NCI-H1694 treated with DMSO at 0.1 percent for 48 hours (cell line): Measurements from ENCODE around the gene CEP72.
"Not testable (repeated sequence)": the region's sequence is repeated elsewhere in the genome, so short reads cannot be mapped to it uniquely, and the experiment has no call there.

Source experiments
- DNase-seq: peaks from one replicate; lab custom pipeline; 2025; lab: John Stamatoyannopoulos, UW

The CEP72 gene

GRCh38 chr5:600886-601541, 11.1 kb upstream of the CEP72 start:
- DNase-seq: no peak

- DNase-seq: no peak
Measured at GRCh38 chr5:601771-602465, 10.2 kb upstream of the CEP72 start.

DNA sequence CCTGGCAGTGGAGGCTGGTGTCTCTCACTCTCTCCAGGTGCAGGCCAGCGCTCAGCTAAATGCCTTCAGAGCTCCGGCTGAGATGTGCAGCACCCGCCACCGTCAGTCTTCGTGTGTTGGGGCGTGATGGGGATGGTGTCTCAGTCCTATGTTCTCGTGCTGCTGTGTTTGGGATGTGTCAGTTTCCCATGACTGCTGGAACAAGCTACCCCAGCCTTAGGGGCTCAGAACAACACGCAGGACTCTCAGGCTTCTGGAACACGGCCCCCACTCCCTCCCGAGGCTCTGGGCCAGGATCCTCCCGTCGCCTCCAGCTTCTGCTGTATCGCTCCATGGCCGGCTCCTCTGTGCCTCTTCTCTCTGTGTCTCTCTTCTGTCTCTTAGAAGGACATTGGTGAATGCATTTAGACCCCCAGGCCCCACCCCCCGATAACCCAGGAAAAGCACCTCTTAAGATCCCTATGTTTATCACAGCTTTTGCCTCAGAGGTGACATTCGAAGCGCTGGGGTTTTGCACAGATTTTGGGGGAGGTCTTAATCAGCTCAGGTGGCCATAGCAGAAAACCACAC, 9.6 kb upstream of the CEP72 start:
- no peak for DNase-seq

DNA sequence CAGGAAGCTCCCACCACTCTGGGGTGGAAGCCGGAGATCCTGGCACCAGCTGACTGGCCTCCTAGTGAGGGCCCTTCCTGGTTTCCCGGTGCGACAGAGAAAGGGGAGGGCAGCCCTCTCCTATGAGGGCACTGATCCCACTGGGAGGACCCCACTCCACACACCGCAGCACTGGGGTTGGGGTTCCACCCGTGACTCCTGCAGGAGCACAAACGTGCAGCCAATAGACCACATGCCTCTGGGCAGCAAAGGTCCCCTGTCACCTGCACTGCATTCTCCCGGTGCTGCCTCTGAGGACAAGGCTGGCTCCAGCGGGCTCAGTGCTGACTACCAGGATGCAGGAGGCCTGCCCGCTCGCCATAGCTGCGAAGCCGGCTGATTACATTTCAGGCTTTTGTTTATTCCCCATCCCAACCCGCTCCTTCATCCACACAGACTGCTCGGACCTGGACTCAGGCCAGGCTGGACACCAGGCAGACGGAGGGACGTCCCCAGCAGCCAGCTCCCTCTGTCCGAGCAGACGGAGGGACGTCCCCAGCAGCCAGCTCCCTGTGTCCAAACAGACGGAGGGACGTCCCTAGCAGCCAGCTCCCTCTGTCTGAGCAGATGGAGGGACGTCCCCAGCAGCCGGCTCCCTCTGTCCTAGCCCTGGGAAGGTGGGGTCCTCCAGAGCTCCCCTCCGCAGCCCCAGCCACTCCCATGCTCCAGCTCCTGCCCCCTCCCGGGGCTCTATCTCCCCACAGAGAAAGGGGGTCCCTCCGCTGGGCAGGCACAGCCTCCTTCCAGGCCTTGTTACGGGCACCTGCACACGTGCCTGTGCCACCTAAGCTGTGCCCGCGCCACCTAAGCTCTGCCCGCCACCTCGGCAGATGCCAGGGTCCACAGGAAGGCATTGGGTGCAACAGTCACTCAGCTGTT, 8.8 kb upstream of the CEP72 start:
- no peak for DNase-seq

DNA sequence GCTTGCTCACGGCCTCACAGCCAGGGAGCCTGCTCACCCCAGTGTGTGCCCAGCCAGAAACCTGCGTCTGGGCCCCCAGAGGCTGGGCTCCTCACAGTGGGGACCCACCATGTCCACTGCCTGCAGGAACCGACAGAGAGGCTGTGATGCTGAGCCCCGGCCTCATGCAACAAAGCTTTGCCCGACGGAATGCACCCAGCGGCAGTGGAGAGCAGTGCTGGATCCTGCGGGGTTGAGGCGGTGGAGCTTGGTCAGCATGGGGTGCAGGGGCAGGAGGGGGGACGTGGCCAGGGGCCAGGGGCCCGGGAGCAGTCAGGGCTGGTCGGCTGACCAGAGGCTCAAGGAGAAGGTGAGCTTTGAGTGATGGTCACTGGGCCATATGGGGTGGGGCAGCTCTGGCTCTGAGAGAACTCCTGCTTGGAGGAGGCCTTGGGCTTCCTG, 7.7 kb upstream of the CEP72 start:
- DNase-seq: no peak

- DNase-seq: not testable (repeated sequence)
Measured at GRCh38 chr5:605090-605489, 7.0 kb upstream of the CEP72 start.

- DNase-seq: no peak
Measured at GRCh38 chr5:606061-606460, 6.1 kb upstream of the CEP72 start.

- DNase-seq: no peak
Measured at GRCh38 chr5:606526-607399, 5.4 kb upstream of the CEP72 start.

- DNase-seq: no peak
Measured at GRCh38 chr5:607541-608428, 4.4 kb upstream of the CEP72 start.

DNA sequence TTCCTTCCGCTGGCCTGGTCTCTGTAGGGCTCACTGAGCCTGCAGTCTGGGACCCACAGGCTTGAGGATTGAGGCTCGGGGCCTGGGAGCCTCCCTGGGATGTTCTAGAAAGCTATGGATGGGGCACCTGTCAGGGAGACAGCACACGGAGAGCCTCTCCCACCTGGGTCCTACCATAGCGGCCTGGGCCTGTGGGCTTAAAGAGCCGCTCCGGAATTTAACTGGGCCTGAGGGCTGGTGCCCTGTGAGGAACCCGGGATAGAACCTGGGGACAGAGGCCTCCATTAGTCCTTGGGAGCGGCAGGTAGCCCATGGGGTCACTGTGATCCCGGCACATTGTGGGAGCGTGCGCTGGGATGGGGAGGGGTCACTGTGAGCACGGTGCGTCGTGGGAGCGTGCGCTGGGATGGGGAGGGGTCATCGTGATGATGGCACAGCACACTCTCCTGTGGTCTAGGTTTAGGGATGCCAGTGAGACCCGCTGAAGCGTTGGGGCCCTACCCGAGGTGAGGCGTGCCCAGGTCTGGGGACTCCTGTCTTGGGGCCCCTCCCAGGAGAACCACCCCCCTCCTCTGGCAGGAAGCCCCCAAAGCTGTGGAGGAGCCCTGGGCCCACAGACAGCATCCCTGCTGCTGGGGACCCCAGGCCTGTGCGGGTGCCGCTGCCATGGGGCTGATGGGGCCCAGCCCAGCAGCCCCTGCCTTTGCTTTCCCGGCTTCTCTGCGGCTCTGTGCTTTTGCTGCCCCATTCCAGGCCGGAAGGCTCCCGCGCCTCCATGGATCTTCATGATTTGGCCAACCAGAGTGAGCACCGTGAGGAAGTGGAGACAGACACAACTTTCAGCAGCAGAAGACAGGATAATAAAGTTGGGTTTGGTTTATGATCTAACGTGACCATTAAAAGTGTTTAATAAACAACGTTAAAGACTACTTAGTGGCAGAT, 3.4 kb upstream of the CEP72 start:
- no peak for DNase-seq

DNA sequence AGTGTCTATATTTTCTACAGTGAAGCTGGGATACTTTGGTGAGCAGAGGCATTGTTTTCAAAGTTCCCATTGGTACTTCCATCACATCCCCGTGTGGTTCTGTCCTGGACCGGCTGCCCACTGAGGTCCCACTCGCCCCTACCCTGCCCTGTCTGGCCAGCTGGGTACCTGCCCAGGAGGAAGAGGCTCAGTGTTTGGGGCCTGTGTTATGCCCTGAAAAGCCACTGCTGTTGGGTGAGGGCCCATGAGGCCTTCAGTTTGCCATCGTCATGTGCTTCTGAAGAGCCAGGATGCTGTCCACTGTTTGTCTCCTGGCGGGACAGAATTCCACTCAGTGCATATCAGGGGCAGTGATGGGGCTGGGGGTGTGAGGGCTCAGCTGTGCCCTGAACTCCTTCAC, 2.6 kb upstream of the CEP72 start:
- no peak for DNase-seq

DNA sequence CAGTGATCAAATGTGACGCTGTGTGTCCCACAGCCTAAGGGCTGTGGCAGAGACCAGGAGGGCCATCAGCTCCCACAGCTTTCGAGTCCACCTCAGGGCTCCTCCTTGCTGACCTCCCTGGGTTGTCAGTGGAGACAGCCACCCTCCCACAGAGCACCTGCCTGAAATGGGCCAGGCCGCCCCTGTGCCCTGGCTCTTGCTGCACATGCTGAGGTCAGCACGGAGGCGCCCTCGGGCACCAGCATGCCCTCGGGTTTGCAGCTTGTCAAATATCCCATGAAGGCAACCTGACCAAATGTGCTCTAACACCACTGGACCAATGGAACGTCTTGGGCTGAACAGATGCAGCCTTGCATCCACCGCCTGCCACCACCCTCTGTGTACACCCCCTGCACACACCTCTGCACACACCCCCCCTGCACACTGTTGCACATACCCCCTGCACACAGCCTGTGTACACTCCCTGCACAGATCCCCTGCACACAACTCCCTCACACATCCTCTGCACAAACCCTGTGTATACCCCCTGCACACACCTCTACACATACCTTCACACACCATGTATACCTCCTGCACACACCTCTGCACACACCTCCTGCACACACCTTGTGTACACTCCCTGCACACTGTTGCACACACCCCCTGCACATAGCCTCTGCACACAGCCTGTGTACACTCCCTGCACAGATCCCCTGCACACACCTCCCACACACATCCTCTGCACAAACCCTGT, 2.0 kb upstream of the CEP72 start:
- DNase-seq: no peak

DNA sequence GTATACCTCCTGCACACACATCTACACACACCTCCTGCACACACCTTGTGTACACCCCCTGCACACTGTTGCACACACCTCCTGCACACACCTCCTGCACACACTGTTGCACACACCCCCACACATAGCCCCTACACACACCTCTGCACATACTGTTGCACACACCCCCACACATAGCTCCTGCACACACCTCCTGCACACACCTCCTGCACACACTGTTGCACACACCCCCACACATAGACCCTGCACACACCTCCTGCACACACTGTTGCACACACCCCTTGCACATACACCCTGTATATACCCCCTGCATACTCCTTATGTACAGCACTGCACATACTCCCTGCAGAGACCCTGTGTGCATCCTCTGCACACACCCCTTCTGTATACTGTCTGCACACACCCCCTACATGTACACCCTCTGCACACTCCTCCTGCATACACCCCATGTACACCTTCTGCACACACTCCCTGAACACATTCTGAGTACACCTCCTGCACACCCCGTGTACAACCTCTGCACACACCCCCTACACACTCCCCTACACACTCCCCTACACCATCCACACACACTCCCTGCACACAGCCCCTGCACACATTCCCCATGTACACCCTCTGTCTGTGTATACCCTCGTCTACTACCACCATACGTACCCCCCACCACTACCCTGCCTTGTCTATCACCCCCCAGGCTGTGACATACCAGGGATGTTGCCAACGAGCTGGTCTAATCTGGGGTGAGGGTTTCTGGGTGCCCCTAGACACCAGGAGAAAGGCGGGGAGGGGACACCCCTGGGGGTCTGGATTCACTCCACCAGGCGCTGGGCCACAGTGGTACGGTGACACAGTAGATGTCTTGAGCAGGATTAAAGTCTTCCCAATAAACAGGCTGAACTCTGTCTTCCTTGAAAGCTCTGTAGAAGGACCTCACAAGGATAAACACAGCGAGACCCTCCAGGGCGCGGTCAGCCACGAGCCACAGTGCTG, 1.1 kb upstream of the CEP72 start:
- DNase-seq: no peak

DNA sequence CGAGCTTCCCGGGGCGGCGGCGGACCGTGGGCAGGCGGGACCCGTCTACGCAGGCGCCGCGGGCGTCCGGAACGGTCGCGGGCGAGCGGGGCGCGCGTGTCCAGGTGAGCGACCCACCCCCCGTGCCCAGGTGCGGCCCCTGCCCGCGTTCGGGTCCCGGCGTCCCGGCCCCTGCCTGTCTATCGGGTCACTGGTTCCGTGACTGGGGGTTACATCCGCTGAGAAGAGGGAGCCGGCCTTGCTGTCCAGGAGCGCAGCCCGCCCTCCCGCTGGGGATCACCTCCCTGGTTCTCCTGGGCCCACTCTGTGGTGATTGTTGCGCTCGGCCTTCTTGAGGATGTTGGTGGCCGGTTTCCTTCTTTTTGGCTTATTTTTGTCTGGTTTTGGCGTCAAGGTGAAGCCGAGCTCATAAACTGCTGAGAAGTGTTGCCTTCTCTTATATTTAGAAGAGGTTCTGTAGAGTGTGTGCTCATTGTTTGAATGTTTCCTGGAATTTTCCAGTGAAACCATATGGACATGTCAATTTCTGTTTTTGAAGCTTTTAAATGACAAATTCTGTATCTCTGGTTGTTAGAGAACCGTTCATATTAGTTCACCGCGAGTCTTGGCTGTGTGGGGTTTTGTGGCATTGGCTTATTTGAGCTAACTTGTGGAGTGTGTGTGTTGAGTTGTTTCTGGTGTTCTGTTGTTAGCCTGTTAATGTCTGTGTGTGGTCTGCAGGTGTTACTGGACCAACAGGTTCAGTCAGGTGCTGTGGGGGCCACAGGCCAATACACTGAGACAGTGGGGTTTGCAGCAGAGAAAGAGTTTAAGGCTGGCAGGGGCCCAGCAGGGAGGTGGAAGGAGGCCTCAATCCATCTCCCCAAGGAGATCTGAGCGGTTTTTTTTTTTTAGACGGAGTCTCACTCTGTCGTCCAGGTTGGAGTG, 621 bp downstream of the CEP72 start:
- no peak for DNase-seq

GRCh38 chr5:616484-617039, 4.4 kb downstream of the CEP72 start:
- DNase-seq: no peak

- no peak for DNase-seq
Measured at GRCh38 chr5:617896-618295, 5.8 kb downstream of the CEP72 start.
